Mucosa of gallbladder (tissue), 1 donor: ENCODE measurements around the gene PCDH15. TPM values are rescaled to one million over a fixed set of nuclear protein-coding genes. Genes with fewer than 3 reads are reported as not detected.

Source experiments
- DNase-seq: peaks from one replicate; pipeline ENCODE4 v3.0.0-alpha.2; 2020; ENCODE audit warnings: low spot score
- total RNA-seq: library from RNA; stranded (reverse); gene quantifications from one replicate; pipeline ENCODE4 v1.2.1, GENCODE V29; 2021
- donor health status: DM: no; HTN: no; CAD: no.

The PCDH15 gene
- total RNA-seq, 1 donor from 2014 or later = not detected

GRCh38 chr10:53852450-53853175, 948.4 kb downstream of the PCDH15 start:
- DNase-seq = no peak

DNA sequence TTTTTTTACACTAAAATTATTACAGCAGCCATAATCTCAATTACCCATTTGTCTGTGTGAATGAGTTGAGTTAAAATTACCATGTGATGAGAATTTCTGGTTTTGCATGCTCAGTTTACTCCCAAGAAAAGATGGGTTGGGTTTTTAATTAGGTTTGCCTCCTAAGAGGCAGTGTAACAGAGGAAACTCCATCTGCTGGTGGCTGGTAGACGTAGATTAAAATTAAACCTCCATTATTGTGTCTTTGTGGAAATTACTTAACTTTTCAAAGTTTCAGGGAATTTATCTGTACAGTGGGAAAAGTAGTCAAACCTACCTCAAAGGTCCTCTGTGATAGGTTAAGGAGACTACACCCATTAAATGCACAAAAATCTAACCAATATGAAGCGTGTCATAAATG, 954.2 kb downstream of the PCDH15 start:
- no peak for DNase-seq

GRCh38 chr10:53843736-53844362, 957.2 kb downstream of the PCDH15 start:
- DNase-seq = no peak

GRCh38 chr10:53841483-53842145, 959.4 kb downstream of the PCDH15 start:
- no peak for DNase-seq

GRCh38 chr10:53840653-53841052, 960.4 kb downstream of the PCDH15 start:
- no peak for DNase-seq

- DNase-seq = no peak
Measured at GRCh38 chr10:53839440-53840039, 961.5 kb downstream of the PCDH15 start.

DNA sequence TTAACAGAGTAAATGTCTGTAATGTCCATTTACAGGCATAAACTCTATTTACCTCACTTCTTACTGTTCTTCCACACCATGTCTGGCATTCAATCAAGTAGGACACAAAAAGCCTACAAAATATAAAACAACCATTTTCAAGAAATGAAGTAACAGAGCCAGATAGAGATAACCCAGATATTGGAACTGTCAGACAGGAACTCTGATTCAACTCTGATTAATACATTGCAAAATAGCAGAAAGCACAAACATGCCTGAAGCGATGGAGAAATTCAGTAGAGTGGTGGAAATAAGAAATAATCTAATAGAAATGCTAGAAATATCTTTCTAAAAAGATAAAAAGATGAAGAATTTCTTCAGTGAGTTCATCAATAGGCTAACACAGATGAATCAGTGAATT, 964.4 kb downstream of the PCDH15 start:
- DNase-seq = no peak

GRCh38 chr10:53833908-53834307, 967.1 kb downstream of the PCDH15 start:
- DNase-seq = no peak

GRCh38 chr10:53827261-53827660, 973.8 kb downstream of the PCDH15 start:
- DNase-seq = no peak

DNA sequence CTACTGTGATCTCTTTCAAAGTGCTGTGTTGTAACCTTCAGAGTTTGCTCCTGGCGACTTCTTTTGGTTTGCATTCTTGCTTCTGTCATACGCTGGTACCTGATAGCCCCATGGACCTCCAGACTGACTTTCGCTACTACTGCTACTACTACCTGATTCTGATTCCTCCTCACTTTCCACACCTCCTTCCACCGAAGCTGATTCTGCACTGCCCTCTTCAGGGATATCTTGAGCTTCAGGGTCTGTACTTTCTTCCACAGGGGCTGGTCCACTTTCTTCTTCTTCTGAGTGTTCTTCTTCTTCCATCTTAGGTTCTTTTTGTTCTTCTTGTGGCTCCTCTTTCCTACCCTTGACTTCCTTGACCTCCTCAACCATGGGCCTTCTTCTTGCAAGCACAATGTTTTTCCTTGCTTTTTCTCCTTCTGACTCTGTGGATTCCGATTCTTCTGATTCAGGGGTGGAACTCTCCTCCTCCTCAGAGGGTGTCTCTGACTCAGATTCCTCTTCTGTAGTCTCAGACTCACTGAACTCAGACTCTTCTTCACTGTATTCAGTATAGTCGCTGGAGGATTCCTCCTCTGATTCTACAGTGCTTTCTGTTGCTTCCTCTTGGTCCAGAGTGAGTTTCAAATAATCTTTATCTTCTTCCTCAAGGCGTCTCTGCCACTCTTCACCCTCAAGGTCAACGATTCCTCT, 992.2 kb downstream of the PCDH15 start:
- DNase-seq = no peak

- DNase-seq = no peak
Measured at GRCh38 chr10:53786236-53786900, 1014.7 kb downstream of the PCDH15 start.

DNA sequence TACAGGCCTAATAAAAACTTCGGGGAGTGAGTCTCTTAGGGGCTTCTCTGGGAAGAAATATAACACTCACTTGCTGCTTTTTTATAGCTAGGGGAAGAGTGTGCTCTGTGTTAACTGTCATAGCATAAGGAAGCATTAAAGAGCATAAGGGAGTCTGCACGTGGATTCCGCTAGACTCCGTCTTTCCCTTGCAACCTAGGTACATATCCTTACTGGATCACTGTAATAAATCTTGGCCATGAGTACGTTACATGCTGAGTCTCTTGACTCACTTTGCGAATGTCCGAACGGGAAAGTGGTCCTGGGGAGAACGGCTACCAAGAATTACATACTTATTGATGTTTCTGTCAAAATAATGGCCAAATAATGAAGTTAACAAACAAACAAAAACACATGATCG, 1029.3 kb downstream of the PCDH15 start:
- DNase-seq = no peak

GRCh38 chr10:53770903-53771302, 1030.1 kb downstream of the PCDH15 start:
- no peak for DNase-seq

- no peak for DNase-seq
Measured at GRCh38 chr10:53765311-53765710, 1035.7 kb downstream of the PCDH15 start.

GRCh38 chr10:53754596-53755250, 1046.3 kb downstream of the PCDH15 start:
- DNase-seq = no peak
